Mesendoderm (in vitro differentiated cells): ENCODE measurements around the gene RBFOX1.

Experiments used
- DNase-seq: peaks from one replicate; pipeline ENCODE4 v3.0.0; 2013
- H2AK5ac ChIP-seq: 2 replicates; pipeline ENCODE4 v1.6.1; 2013; ENCODE audit warnings: low read length, inconsistent platforms
- H2BK120ac ChIP-seq: 2 replicates; pipeline ENCODE4 v1.6.1; 2013; ENCODE audit warnings: low read depth, mild to moderate bottlenecking, low read length, moderate library complexity, mixed read lengths
- H2BK15ac ChIP-seq: replicated peaks from 2 replicates; pipeline ENCODE4 v1.6.1; 2013; ENCODE audit warnings: low read depth, mild to moderate bottlenecking, moderate library complexity
- H2BK5ac ChIP-seq: 2 replicates; pipeline ENCODE4 v1.6.1; 2013; ENCODE audit warnings: low read length, inconsistent platforms
- H3K18ac ChIP-seq: 2 replicates; pipeline ENCODE4 v1.6.1; 2013; ENCODE audit warnings: mild to moderate bottlenecking, low read length, mixed read lengths
- H3K23ac ChIP-seq: one replicate; pipeline ENCODE4 v1.6.1; 2013; ENCODE audit warnings: low read length
- H3K27ac ChIP-seq: 2 replicates; pipeline ENCODE4 v1.5.1; 2013; ENCODE audit warnings: low read depth, mild to moderate bottlenecking, inconsistent platforms, low read length, moderate library complexity
- H3K27me3 ChIP-seq: 2 replicates; pipeline ENCODE4 v1.6.1; 2013; ENCODE audit warnings: low read length, control low read depth, mild to moderate bottlenecking, inconsistent platforms; ENCODE audit not compliant: insufficient read depth, poor library complexity
- H3K36me3 ChIP-seq: 2 replicates; pipeline ENCODE4 v1.6.1; 2013; ENCODE audit warnings: low read length, inconsistent platforms; ENCODE audit not compliant: control insufficient read depth, insufficient read depth
- H3K4ac ChIP-seq: one replicate; pipeline ENCODE4 v1.6.1; 2013; ENCODE audit warnings: low read depth, mild to moderate bottlenecking, low read length, moderate library complexity
- H3K4me1 ChIP-seq: 2 replicates; pipeline ENCODE4 v1.6.1; 2013; ENCODE audit warnings: low read depth, low read length, inconsistent platforms; ENCODE audit not compliant: control insufficient read depth
- H3K4me2 ChIP-seq: 2 replicates; pipeline ENCODE4 v1.6.1; 2013; ENCODE audit warnings: low read length
- H3K4me3 ChIP-seq: 2 replicates; pipeline ENCODE4 v1.5.1; 2013; ENCODE audit warnings: mild to moderate bottlenecking, low read length
- H3K56ac ChIP-seq: one replicate; pipeline ENCODE4 v1.6.1; 2013; ENCODE audit warnings: low read length
- H3K79me1 ChIP-seq: 2 replicates; pipeline ENCODE4 v1.6.1; 2013; ENCODE audit warnings: low read length, inconsistent platforms
- H3K79me2 ChIP-seq: 2 replicates; pipeline ENCODE4 v1.6.1; 2013; ENCODE audit warnings: mild to moderate bottlenecking, low read length; ENCODE audit not compliant: control insufficient read depth, insufficient read depth
- H3K9ac ChIP-seq: 2 replicates; pipeline ENCODE4 v1.6.1; 2013; ENCODE audit warnings: low read length, inconsistent platforms
- H4K5ac ChIP-seq: one replicate; pipeline ENCODE4 v1.6.1; 2013; ENCODE audit warnings: low read length
- H4K8ac ChIP-seq: one replicate; pipeline ENCODE4 v1.6.1; 2013; ENCODE audit warnings: low read depth, mild to moderate bottlenecking, control low read depth, low read length, moderate library complexity
- WGBS: extraction: QIAGEN DNeasy Blood & Tissue Kit; methylation state at CpG from one replicate; pipeline ENCODE4 v1.1.7; 2013; ENCODE audit warnings: low lambda C conversion rate, missing lambda C conversion rate; ENCODE audit not compliant: insufficient coverage; ENCODE audit errors: extremely low coverage; 5-methylcytosine and 5-hydroxymethylcytosine counted together

Gene RBFOX1

GRCh38 chr16:7369204-7369603 lies 36.6 kb downstream of the RBFOX1 start:
- no peak overlapping the region for H3K4me3 ChIP-seq
- H3K9ac ChIP-seq, result no peak overlapping the region
- H4K5ac ChIP-seq, result no peak overlapping the region
- no peak overlapping the region for H3K23ac ChIP-seq
- no peak overlapping the region for H2BK15ac ChIP-seq
- H2AK5ac ChIP-seq, result no peak overlapping the region
- no CpG with 5 or more reads among the region's 4 CpGs for WGBS
- H3K4me2 ChIP-seq, result no peak overlapping the region
- no peak overlapping the region for H3K18ac ChIP-seq
- no peaks in the 10 kb centered on the region for H3K36me3 ChIP-seq
- H3K27me3 ChIP-seq, result no peaks in the 10 kb centered on the region
- no peaks in the 10 kb centered on the region for H3K79me1 ChIP-seq
- no peaks in the 10 kb centered on the region for H3K79me2 ChIP-seq
- no peak overlapping the region for H2BK120ac ChIP-seq
- no peak overlapping the region for H3K4ac ChIP-seq
- no peak overlapping the region for H3K56ac ChIP-seq
- H2BK5ac ChIP-seq, result no peak overlapping the region
- no peak overlapping the region for H3K27ac ChIP-seq
- no peaks in the 10 kb centered on the region for H3K4me1 ChIP-seq
- no peak overlapping the region for H4K8ac ChIP-seq
- DNase-seq, result no peak

GRCh38 chr16:7372095-7372494 lies 39.5 kb downstream of the RBFOX1 start:
- H3K4me1 ChIP-seq, result no peaks in the 10 kb centered on the region
- H3K4ac ChIP-seq, result no peak overlapping the region
- no peak overlapping the region for H4K5ac ChIP-seq
- H3K27ac ChIP-seq, result no peak overlapping the region
- H3K18ac ChIP-seq, result no peak overlapping the region
- H3K4me2 ChIP-seq, result no peak overlapping the region
- DNase-seq, result no peak
- H3K79me2 ChIP-seq, result no peaks in the 10 kb centered on the region
- no peak overlapping the region for H2BK15ac ChIP-seq
- no peak overlapping the region for H2BK5ac ChIP-seq
- H3K36me3 ChIP-seq, result no peaks in the 10 kb centered on the region
- H3K56ac ChIP-seq, result no peak overlapping the region
- H2BK120ac ChIP-seq, result no peak overlapping the region
- H3K79me1 ChIP-seq, result no peaks in the 10 kb centered on the region
- no CpG with 5 or more reads among the region's 4 CpGs for WGBS
- H3K4me3 ChIP-seq, result no peak overlapping the region
- no peak overlapping the region for H3K23ac ChIP-seq
- no peak overlapping the region for H3K9ac ChIP-seq
- H4K8ac ChIP-seq, result no peak overlapping the region
- H3K27me3 ChIP-seq, result no peaks in the 10 kb centered on the region
- H2AK5ac ChIP-seq, result no peak overlapping the region

DNA sequence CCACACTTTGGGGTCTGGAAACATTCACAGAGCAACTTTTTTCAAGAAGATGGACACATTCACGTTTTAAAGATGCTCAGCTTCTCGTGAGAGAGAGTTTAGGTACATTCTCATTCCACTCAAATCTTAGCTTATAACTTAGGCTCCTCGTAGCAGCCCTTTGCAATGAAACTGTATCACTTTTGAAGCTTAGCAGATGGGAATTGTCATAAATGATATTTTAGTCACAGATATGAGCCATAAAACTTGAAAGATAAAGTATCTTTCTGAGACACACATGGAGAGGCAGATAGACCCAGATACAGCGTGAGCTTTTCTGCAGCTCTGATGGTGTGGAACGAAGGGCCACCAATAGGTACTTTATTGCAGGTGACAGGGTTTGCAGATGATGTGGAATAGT lies 41.1 kb downstream of the RBFOX1 start:
- H3K4me1 ChIP-seq, result no peaks in the 10 kb centered on the region
- no peak overlapping the region for H3K23ac ChIP-seq
- no peak overlapping the region for H3K4ac ChIP-seq
- no peak overlapping the region for H3K56ac ChIP-seq
- H3K9ac ChIP-seq, result no peak overlapping the region
- no peak overlapping the region for H3K4me2 ChIP-seq
- no peaks in the 10 kb centered on the region for H3K36me3 ChIP-seq
- no peak overlapping the region for H2AK5ac ChIP-seq
- no peak overlapping the region for H3K27ac ChIP-seq
- no peaks in the 10 kb centered on the region for H3K27me3 ChIP-seq
- no peak overlapping the region for H4K5ac ChIP-seq
- no CpG with 5 or more reads among the region's 5 CpGs for WGBS
- no peak overlapping the region for H2BK15ac ChIP-seq
- H2BK5ac ChIP-seq, result no peak overlapping the region
- no peaks in the 10 kb centered on the region for H3K79me1 ChIP-seq
- no peak overlapping the region for H4K8ac ChIP-seq
- no peak overlapping the region for H2BK120ac ChIP-seq
- H3K18ac ChIP-seq, result no peak overlapping the region
- no peak overlapping the region for H3K4me3 ChIP-seq
- no peak for DNase-seq
- no peaks in the 10 kb centered on the region for H3K79me2 ChIP-seq

DNA sequence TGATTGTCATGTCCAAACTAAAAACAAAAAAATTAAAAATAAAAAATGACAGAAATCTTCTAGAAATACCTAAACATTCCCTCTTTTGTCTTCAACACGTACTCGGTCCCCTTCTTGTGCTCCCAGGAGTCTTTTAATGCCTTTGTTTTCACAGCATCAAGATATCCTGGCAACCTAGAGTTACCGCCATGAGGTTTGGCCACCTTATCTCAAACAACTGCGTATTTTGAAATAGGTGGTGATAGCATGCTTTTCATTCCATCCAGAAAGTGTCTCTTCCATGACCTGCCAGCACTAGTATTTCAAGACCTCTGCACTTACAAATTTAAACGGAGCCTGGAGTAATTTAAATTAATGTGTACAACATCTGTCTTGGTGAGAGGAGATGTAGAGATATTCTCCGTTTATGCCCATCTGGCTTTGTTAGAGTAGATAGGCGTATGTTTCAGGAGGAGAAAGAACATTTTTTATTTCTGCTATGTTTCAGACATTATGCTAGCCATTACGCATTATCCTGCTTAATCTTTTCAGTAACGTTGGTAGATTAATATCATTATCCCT lies 42.0 kb downstream of the RBFOX1 start:
- Histone ChIP-seq H2BK120ac (no peak overlapping the region), H3K36me3 (no peaks in the 10 kb centered on the region), H2AK5ac (no peak overlapping the region), H3K4me3 (no peak overlapping the region), H2BK5ac (no peak overlapping the region), H4K8ac (no peak overlapping the region), H3K9ac (no peak overlapping the region), H3K23ac (no peak overlapping the region), H3K27me3 (no peaks in the 10 kb centered on the region), H3K79me1 (no peaks in the 10 kb centered on the region), H3K4ac (no peak overlapping the region), H4K5ac (no peak overlapping the region), H3K4me2 (no peak overlapping the region), H3K18ac (no peak overlapping the region), H3K4me1 (no peaks in the 10 kb centered on the region), H3K56ac (no peak overlapping the region), H2BK15ac (no peak overlapping the region), H3K27ac (no peak overlapping the region), H3K79me2 (no peaks in the 10 kb centered on the region)
- WGBS, result no CpG with 5 or more reads among the region's 9 CpGs
- DNase-seq, result peak; percentile 53

GRCh38 chr16:7376227-7376626 lies 43.6 kb downstream of the RBFOX1 start:
- WGBS, result no CpG with 5 or more reads among the region's 5 CpGs
- Histone ChIP-seq H2BK5ac (no peak overlapping the region), H2BK15ac (no peak overlapping the region), H4K8ac (no peak overlapping the region), H3K79me2 (no peaks in the 10 kb centered on the region), H3K27me3 (no peaks in the 10 kb centered on the region), H2BK120ac (no peak overlapping the region), H3K4me1 (no peaks in the 10 kb centered on the region), H3K36me3 (no peaks in the 10 kb centered on the region), H3K56ac (no peak overlapping the region), H3K9ac (no peak overlapping the region), H3K18ac (no peak overlapping the region), H3K4me3 (no peak overlapping the region), H3K79me1 (no peaks in the 10 kb centered on the region), H3K27ac (no peak overlapping the region), H3K4ac (no peak overlapping the region), H3K23ac (no peak overlapping the region), H4K5ac (no peak overlapping the region), H2AK5ac (no peak overlapping the region), H3K4me2 (no peak overlapping the region)
- DNase-seq, result no peak

DNA sequence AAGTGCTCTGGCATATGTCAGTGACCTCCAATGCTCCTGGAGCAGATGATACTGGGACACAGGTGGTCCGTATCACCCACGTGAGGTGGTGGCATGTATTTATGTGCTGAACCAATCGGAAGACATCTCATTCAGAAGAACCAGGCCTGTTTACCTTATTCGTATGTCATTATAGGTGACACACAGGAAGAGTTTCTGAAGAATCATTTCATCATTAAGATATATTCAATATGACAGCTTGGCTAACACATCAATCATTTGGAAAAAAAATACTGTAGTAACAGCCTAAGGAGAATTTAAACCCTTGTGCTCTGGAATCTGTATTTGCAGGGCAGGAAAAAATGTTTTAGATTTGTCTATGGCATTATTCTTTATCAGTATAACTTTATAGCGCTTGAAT lies 44.6 kb downstream of the RBFOX1 start:
- H3K27ac ChIP-seq, result no peak overlapping the region
- H2BK120ac ChIP-seq, result no peak overlapping the region
- H3K9ac ChIP-seq, result no peak overlapping the region
- no peak overlapping the region for H3K18ac ChIP-seq
- H3K4me2 ChIP-seq, result no peak overlapping the region
- no peak overlapping the region for H3K4me3 ChIP-seq
- no peak overlapping the region for H2BK15ac ChIP-seq
- H3K4me1 ChIP-seq, result no peaks in the 10 kb centered on the region
- no peak overlapping the region for H2AK5ac ChIP-seq
- H4K8ac ChIP-seq, result no peak overlapping the region
- no peak overlapping the region for H4K5ac ChIP-seq
- no peaks in the 10 kb centered on the region for H3K36me3 ChIP-seq
- no peak overlapping the region for H3K4ac ChIP-seq
- H3K27me3 ChIP-seq, result no peaks in the 10 kb centered on the region
- H2BK5ac ChIP-seq, result no peak overlapping the region
- no CpG with 5 or more reads among the region's 5 CpGs for WGBS
- H3K56ac ChIP-seq, result no peak overlapping the region
- no peaks in the 10 kb centered on the region for H3K79me2 ChIP-seq
- H3K79me1 ChIP-seq, result no peaks in the 10 kb centered on the region
- no peak for DNase-seq
- H3K23ac ChIP-seq, result no peak overlapping the region
